ENCODE results near the gene MAPK4.
"Not testable (repeated sequence)": the region's sequence is repeated elsewhere in the genome, so short reads cannot be mapped to it uniquely, and the experiment has no call there.

Gene MAPK4

DNA sequence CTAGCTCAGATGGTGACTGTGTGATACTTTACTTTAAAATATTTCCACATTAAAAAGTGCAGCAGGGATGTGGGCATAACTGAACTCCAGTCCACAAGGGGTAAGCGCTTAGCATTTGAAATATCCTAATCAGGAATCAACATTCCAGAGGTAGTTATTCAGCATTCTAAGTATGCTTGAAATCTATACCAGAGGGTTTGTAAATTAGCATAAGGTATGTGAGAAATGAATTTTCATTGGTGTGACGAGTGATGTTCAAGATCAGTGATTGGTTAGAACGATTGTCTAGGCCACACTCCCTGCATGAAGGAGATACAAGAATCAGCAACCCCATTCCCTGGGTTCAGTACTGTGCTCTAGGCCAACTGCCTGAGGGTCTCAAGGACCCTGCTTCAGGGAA, 42.6 kb downstream of the MAPK4 start:
- Histone ChIP-seq H3K27ac (ENCODE audit: low read length) (no peak overlapping the region), H3K4me1 (ENCODE audit: low read length) (no peaks in the 10 kb centered on the region), H3K79me2 (ENCODE audit: low read length) (no peaks in the 10 kb centered on the region), H3K4me3 (ENCODE audit: low read length) (no peak overlapping the region), H4K20me1 (ENCODE audit: insufficient read depth, low read length) (no peaks in the 10 kb centered on the region), H3K9ac (ENCODE audit: low read length) (no peak overlapping the region), H3K4me2 (ENCODE audit: low read length) (no peak overlapping the region), H2AFZ (ENCODE audit: low read depth, low read length) (no peak overlapping the region), H3K36me3 (replicated peaks; ENCODE audit: low read depth, low read length) (no peaks in the 10 kb centered on the region), H3K9me3 (ENCODE audit: insufficient read depth, low read length) (no peaks in the 10 kb centered on the region), H3K27me3 (ENCODE audit: low read depth, low read length) (peaks cover 40% of the 10 kb centered on the region)
- no peak for TF ChIP-seq EZH2phosphoT487 (IDR thresholded peaks at IDR 0.05; ENCODE audit: low read depth)
- TF ChIP-seq, protein P1, sequence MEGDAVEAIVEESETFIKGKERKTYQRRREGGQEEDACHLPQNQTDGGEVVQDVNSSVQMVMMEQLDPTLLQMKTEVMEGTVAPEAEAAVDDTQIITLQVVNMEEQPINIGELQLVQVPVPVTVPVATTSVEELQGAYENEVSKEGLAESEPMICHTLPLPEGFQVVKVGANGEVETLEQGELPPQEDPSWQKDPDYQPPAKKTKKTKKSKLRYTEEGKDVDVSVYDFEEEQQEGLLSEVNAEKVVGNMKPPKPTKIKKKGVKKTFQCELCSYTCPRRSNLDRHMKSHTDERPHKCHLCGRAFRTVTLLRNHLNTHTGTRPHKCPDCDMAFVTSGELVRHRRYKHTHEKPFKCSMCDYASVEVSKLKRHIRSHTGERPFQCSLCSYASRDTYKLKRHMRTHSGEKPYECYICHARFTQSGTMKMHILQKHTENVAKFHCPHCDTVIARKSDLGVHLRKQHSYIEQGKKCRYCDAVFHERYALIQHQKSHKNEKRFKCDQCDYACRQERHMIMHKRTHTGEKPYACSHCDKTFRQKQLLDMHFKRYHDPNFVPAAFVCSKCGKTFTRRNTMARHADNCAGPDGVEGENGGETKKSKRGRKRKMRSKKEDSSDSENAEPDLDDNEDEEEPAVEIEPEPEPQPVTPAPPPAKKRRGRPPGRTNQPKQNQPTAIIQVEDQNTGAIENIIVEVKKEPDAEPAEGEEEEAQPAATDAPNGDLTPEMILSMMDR (IDR thresholded peaks at IDR 0.05; ENCODE audit: low read depth, low read length): no peak

DNA sequence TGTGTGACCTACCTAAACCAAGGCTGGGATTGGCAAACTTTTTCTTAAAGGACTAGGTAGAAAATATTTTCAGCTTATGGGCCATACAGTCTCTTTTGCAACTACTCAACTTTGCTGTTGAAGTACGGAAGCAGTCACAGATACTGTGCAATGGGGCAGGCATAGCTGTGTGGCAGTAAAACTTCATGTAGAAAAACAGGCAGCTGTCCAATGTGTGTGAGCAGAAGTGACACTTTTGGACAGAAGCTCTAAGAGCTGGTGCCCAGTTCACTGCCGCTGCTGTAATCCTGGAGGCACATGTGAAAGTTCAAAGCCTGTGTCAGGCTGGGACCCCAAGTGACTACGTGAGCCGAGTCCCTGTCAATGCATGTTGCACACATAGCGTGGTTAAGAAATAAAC, 46.7 kb downstream of the MAPK4 start:
- Histone ChIP-seq H3K36me3 (replicated peaks; ENCODE audit: low read depth, low read length) (no peaks in the 10 kb centered on the region), H3K4me1 (ENCODE audit: low read length) (no peaks in the 10 kb centered on the region), H2AFZ (ENCODE audit: low read depth, low read length) (no peak overlapping the region), H3K4me3 (ENCODE audit: low read length) (no peak overlapping the region), H3K4me2 (ENCODE audit: low read length) (no peak overlapping the region), H4K20me1 (ENCODE audit: insufficient read depth, low read length) (no peaks in the 10 kb centered on the region), H3K9me3 (ENCODE audit: insufficient read depth, low read length) (no peaks in the 10 kb centered on the region), H3K27me3 (ENCODE audit: low read depth, low read length) (peaks cover 19% of the 10 kb centered on the region; the same call in 1 of the 2 replicates), H3K27ac (ENCODE audit: low read length) (no peak overlapping the region), H3K9ac (ENCODE audit: low read length) (no peak overlapping the region), H3K79me2 (ENCODE audit: low read length) (no peaks in the 10 kb centered on the region)
- TF ChIP-seq, protein P1 (IDR thresholded peaks at IDR 0.05; ENCODE audit: low read depth, low read length): no peak
- TF ChIP-seq EZH2phosphoT487 (IDR thresholded peaks at IDR 0.05; ENCODE audit: low read depth): no peak

DNA sequence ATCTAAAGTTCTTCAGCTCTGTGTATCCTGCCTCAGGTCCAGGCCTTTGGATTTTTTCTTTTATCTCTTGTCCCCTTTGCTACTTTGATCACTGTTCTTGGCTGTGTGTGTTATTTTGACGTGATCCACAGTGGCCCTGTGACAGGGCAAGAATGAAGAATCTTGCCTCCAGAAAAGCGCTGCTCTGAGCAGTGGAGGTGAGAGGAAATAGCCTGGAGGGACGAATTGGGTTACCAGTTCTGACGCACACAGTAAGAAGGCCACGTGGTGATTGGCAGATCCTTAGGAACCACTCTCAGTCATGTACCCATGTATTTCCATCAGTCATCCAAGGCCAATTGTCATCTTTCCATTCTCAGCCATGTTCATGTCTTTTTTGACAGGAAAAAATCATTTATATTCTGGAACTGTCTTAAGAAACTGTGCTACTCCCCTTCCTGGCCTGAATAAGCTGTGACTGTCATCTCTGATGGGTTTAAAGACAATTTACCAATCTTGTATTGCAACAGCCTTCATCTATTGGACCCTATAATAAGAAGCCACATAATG, 47.6 kb downstream of the MAPK4 start:
- H3K9ac ChIP-seq (ENCODE audit: low read length): no peak overlapping the region
- no peak overlapping the region for H2AFZ ChIP-seq (ENCODE audit: low read depth, low read length)
- TF ChIP-seq, protein P1 (IDR thresholded peaks at IDR 0.05; ENCODE audit: low read depth, low read length): no peak
- TF ChIP-seq EZH2phosphoT487 (IDR thresholded peaks at IDR 0.05; ENCODE audit: low read depth): no peak
- H3K4me3 ChIP-seq (ENCODE audit: low read length): no peak overlapping the region
- H3K79me2 ChIP-seq (ENCODE audit: low read length): no peaks in the 10 kb centered on the region
- no peaks in the 10 kb centered on the region for H3K9me3 ChIP-seq (ENCODE audit: insufficient read depth, low read length)
- peaks cover 14% of the 10 kb centered on the region; the same call in 1 of the 2 replicates for H3K27me3 ChIP-seq (ENCODE audit: low read depth, low read length)
- no peaks in the 10 kb centered on the region for H3K4me1 ChIP-seq (ENCODE audit: low read length)
- no peaks in the 10 kb centered on the region for H3K36me3 ChIP-seq (replicated peaks; ENCODE audit: low read depth, low read length)
- H3K27ac ChIP-seq (ENCODE audit: low read length): no peak overlapping the region
- no peak overlapping the region for H3K4me2 ChIP-seq (ENCODE audit: low read length)
- no peaks in the 10 kb centered on the region for H4K20me1 ChIP-seq (ENCODE audit: insufficient read depth, low read length)

DNA sequence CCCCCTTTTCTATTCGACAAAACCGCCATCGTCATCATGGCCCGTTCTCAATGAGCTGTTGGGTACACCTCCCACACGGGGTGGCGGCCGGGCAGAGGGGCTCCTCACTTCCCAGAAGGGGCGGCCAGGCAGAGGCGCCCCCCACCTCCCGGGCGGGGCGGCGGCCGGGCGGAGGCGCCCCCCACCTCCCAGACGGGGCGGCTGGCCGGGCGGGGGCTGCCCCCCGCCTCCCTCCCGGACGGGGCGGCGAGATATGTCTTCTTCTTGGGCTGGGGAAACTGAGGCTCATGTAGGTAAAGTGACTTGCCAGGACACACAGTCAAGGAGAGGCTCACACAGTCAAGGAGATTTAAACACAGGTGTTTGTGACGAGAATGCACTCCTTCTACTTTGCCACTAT, 49.3 kb downstream of the MAPK4 start:
- not testable (repeated sequence) for H3K4me2 ChIP-seq (ENCODE audit: low read length); H4K20me1 ChIP-seq (ENCODE audit: insufficient read depth, low read length); H3K9ac ChIP-seq (ENCODE audit: low read length); H3K4me1 ChIP-seq (ENCODE audit: low read length); H2AFZ ChIP-seq (ENCODE audit: low read depth, low read length); H3K27me3 ChIP-seq (ENCODE audit: low read depth, low read length); H3K27ac ChIP-seq (ENCODE audit: low read length); H3K36me3 ChIP-seq (replicated peaks; ENCODE audit: low read depth, low read length); H3K79me2 ChIP-seq (ENCODE audit: low read length); H3K9me3 ChIP-seq (ENCODE audit: insufficient read depth, low read length); H3K4me3 ChIP-seq (ENCODE audit: low read length)

DNA sequence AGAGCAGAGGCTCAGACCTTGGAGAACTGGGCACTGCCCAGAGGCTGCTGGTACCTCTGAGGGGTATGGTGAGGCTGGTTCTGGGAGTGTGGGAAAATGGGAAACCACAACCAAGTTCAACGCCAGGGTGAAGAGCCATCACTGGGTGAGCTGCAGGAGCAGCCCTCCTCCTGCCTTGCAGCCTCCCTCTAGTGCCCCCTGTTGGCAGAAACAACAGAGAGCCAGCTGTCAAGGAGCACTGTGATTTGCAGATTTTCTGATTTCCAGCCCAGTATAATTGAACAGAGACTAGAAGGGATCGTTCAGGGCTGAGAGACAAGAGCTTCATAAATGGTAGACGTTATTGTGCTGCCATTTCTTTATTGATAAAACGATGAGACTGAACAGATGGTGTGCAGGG, 50.5 kb downstream of the MAPK4 start:
- no peaks in the 10 kb centered on the region for H3K79me2 ChIP-seq (ENCODE audit: low read length)
- peaks cover 15% of the 10 kb centered on the region for H3K27me3 ChIP-seq (ENCODE audit: low read depth, low read length)
- no peak overlapping the region for H3K27ac ChIP-seq (ENCODE audit: low read length)
- no peaks in the 10 kb centered on the region for H3K36me3 ChIP-seq (replicated peaks; ENCODE audit: low read depth, low read length)
- H2AFZ ChIP-seq (ENCODE audit: low read depth, low read length): no peak overlapping the region
- TF ChIP-seq EZH2phosphoT487 (IDR thresholded peaks at IDR 0.05; ENCODE audit: low read depth): no peak
- TF ChIP-seq, protein P1 (IDR thresholded peaks at IDR 0.05; ENCODE audit: low read depth, low read length): peak; percentile 41
- H3K4me2 ChIP-seq (ENCODE audit: low read length): no peak overlapping the region
- no peaks in the 10 kb centered on the region for H3K4me1 ChIP-seq (ENCODE audit: low read length)
- no peak overlapping the region for H3K9ac ChIP-seq (ENCODE audit: low read length)
- no peak overlapping the region for H3K4me3 ChIP-seq (ENCODE audit: low read length)
- no peaks in the 10 kb centered on the region for H4K20me1 ChIP-seq (ENCODE audit: insufficient read depth, low read length)
- H3K9me3 ChIP-seq (ENCODE audit: insufficient read depth, low read length): no peaks in the 10 kb centered on the region

Measured in OCI-LY3 (cell line).